HepG2 (cell line): Measurements from ENCODE around the gene GBA2. TPM values are rescaled to one million over a fixed set of nuclear protein-coding genes. Genes with fewer than 3 reads are reported as not detected.

Experiments
- BRD4 ChIP-seq: sonication (generic); formaldehyde crosslinking; IDR thresholded peaks from 2 replicates; pipeline ENCODE4 v1.4.0; 2020; ENCODE audit warnings: missing genetic modification reagents
- GABPA ChIP-seq, 2 experiments: IDR thresholded peaks; 2 replicates each; pipeline ENCODE4 v1.6.1; 2011 to 2016; ENCODE audit warnings: low read depth in 2 of 2, low read length in 1 of 2, missing biosample characterization in 1 of 2, missing genetic modification characterization in 1 of 2
- HBP1 ChIP-seq: IDR thresholded peaks from 2 replicates; pipeline ENCODE4 v1.6.1; 2016; ENCODE audit warnings: low read depth, control low read depth
- KDM2A ChIP-seq: sonication (generic); formaldehyde crosslinking; IDR thresholded peaks from 2 replicates; pipeline ENCODE4 v1.4.0; 2020; ENCODE audit warnings: low read depth, missing genetic modification reagents, borderline replicate concordance
- KMT2A ChIP-seq: sonication (generic); formaldehyde crosslinking; IDR thresholded peaks from 2 replicates; pipeline ENCODE4 v1.4.0; 2020; ENCODE audit warnings: missing genetic modification reagents
- POLR2A ChIP-seq, 2 experiments: IDR thresholded peaks; 2 replicates each; pipeline ENCODE4 v1.6.1; 2011; ENCODE audit warnings: low read depth in 2 of 2, low read length in 2 of 2, mild to moderate bottlenecking in 1 of 2, moderate library complexity in 1 of 2; ENCODE audit not compliant: insufficient read depth in 1 of 2
- RCOR2 ChIP-seq: IDR thresholded peaks from 2 replicates; pipeline ENCODE4 v1.6.1; 2016; ENCODE audit warnings: missing biosample characterization, missing genetic modification reagents
- REPIN1 ChIP-seq: sonication (generic); formaldehyde crosslinking; IDR thresholded peaks from 2 replicates; pipeline ENCODE4 v1.8.0; 2022; ENCODE audit warnings: missing genetic modification reagents, low read depth, mild to moderate bottlenecking, borderline replicate concordance
- SALL1 ChIP-seq: sonication (generic); formaldehyde crosslinking; IDR thresholded peaks from 2 replicates; pipeline ENCODE4 v1.8.0; 2022; ENCODE audit warnings: mild to moderate bottlenecking, missing genetic modification reagents
- SIN3A ChIP-seq: IDR thresholded peaks from 2 replicates; pipeline ENCODE4 v1.6.1; 2011; ENCODE audit warnings: low read depth, mild to moderate bottlenecking, control low read depth, low read length, borderline replicate concordance
- STAT6 ChIP-seq: sonication (generic); formaldehyde crosslinking; IDR thresholded peaks from 2 replicates; pipeline ENCODE4 v1.4.0; 2020; ENCODE audit warnings: missing genetic modification reagents, mild to moderate bottlenecking, borderline replicate concordance
- ZBTB40 ChIP-seq, 2 experiments: fragments of 450-650 bp in 1 of 2; sonication (generic) in 1 of 2; formaldehyde crosslinking in 1 of 2; IDR thresholded peaks; 2 replicates each; pipeline versions ENCODE4 v1.6.1 to v1.8.0; 2016 to 2022; ENCODE audit warnings: antibody characterized with exemption in 1 of 2, mild to moderate bottlenecking in 1 of 2, missing genetic modification reagents in 1 of 2
- ZFY ChIP-seq: sonication (generic); formaldehyde crosslinking; IDR thresholded peaks from 2 replicates; pipeline ENCODE4 v1.4.0; 2020; ENCODE audit warnings: missing genetic modification reagents
- ZNF772 ChIP-seq: sonication (generic); formaldehyde crosslinking; IDR thresholded peaks from 2 replicates; pipeline ENCODE4 v1.5.0; 2020; ENCODE audit warnings: mild to moderate bottlenecking, missing genetic modification reagents
- polyA plus RNA-seq, 8 experiments: library from polyadenylated mRNA; depleted of rRNA in 3 of 8; stranded (reverse) in 7 of 8; unstranded in 1 of 8; fragments of >200 nt; fragmentation: Illumina TruSeq in 4 of 8; extraction: Trizol in 4 of 8; gene quantifications; 2 replicates each; pipeline versions ENCODE4 v1.2.1 to v1.2.3, GENCODE V29; 2011 to 2016; ENCODE audit warnings: low read depth in 4 of 8, missing spikeins in 1 of 8, mixed read lengths in 1 of 8; ENCODE audit not compliant: insufficient read depth in 1 of 8
- total RNA-seq, 5 experiments: library from RNA; depleted of rRNA; stranded (reverse); fragments of >200 nt; fragmentation: Illumina TruSeq; extraction: Trizol; gene quantifications; 2 replicates each; pipeline ENCODE4 v1.2.3, GENCODE V29; 2016; ENCODE audit warnings: low read depth in 1 of 5

GBA2 gene
- total and polyA plus RNA-seq, 2 of the 13 experiments (the other 11 are each of a cell fraction or from before 2014, with no cell fraction given) = 37.5 to 86.1 TPM

- TF ChIP-seq ZBTB40 (IDR thresholded peaks at IDR 0.05) (peak; percentile 40; the same call in 1 of the 2 replicates), ZBTB40 (CRISPR knock-in tag; IDR thresholded peaks at IDR 0.05) (no peak), REPIN1 (CRISPR knock-in tag) (peak; percentile 78; the same call in 1 of the 2 replicates), SALL1 (CRISPR knock-in tag) (peak; percentile 62; the same call in 1 of the 2 replicates), KMT2A (CRISPR knock-in tag) (peak; percentile 50; the same call in 1 of the 2 replicates), GABPA (IDR thresholded peaks at IDR 0.05; ENCODE audit: low read depth, low read length) (peak; percentile 96), GABPA (CRISPR knock-in tag; IDR thresholded peaks at IDR 0.05; ENCODE audit: low read depth) (peak; percentile 87), SIN3A (peak; percentile 63; the same call in 1 of the 2 replicates), RCOR2 (CRISPR knock-in tag) (no peak), KDM2A (peak; percentile 81; the same call in 1 of the 2 replicates), HBP1 (CRISPR knock-in tag) (peak; percentile 34; the same call in 1 of the 2 replicates), POLR2A (IDR thresholded peaks at IDR 0.05; ENCODE audit: insufficient read depth in 1 of 2, low read depth in 2 of 2, low read length in 2 of 2) (peak; percentile 59 to 68), ZFY (CRISPR knock-in tag) (peak; percentile 90), BRD4 (peak; percentile 31), ZNF772 (CRISPR knock-in tag) (peak; percentile 43; the same call in 1 of the 2 replicates), STAT6 (no peak)
Measured at GRCh38 chr9:35748858-35749514, at the start of gene GBA2, which contains the start of gene RGP1 (continued).
